ENCODE data around the gene MYF6. TPM values are rescaled to one million over a fixed set of nuclear protein-coding genes. Genes with fewer than 3 reads are reported as not detected.

The MYF6 gene
- 0.26 TPM for polyA plus RNA-seq (2013, experiment 1 of 2; ENCODE audit: insufficient read length)
- polyA plus RNA-seq (2013, experiment 2 of 2; ENCODE audit: insufficient read length): 0.29 TPM

DNA sequence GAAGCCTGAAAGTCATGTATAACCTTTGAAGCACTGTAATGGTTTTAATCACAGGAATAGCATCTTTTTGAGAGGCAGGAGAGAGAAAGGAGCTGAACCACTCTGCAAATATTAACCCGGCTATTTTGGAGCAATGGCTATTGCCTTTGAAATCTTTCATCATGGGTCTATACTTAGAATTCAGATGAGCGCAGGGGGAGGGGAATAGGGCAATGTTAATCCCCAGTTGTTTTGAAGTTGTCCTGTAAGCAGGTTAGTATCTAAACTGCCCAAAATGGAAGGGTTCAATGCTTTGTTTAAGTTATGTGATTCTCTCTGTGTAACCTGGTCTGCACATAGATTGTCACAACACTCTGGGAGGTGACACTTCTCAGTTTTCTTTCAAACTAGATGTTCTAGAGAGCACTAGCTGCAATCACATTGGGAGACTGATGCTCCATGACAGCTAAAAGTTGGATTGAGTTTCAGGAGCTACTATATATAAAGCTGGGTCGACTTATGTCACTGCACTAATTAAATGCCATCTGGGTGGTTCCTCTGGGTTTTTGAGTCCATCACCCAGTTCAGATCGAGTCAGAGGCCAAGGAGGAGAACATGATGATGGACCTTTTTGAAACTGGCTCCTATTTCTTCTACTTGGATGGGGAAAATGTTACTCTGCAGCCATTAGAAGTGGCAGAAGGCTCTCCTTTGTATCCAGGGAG, at the start of gene MYF6:
TSS of gene MYF6 (plus strand) at position 509 of the 704 bp plus-strand sequence. CDS start at position 595, 86 bp downstream.
- no peak for DNase-seq

DNA sequence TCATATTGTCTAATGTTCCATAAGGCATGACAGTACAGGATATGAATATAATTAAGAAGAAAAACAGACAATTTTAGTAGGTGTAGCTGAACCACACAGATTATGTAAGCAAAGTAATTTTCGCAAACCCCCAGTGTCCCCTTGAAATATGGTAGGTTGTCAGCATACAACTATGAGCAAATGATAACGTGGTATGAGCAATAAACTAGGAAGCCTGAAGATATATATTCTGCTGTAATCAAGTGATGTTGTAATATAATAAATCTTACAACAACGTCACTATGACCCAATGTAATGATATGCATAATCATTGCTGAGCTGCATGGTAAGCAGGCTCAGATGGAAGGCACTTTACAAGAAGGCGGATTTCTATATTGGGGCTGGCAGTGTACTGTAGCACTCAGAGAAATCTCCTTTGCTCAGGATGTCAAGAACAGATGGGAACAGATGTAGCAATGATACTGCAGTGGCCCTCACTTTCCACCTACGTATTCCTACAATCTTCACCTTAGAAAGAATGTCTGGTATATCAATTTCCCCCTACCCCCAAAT, 47.8 kb upstream of the MYF6 start:
- DNase-seq: peak; percentile 16

DNA sequence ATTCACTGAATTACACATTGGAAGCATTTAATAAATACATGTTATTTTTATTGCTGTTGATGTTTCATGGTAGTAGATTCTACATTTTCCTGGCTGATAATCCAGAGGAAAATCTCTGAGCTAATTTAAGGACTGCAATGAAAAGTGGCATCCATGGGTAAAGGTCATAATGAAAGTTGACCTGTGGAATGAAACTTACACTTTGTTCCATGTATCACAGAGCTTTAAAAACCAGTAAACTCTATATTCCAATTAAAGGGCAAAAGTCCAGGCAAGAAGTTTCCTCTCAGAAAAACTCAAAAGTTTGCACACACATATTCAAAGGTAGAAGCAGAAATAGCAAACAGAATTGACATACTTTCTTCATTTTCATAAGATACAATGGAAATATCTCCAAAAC, 44.8 kb upstream of the MYF6 start:
- DNase-seq: no peak

DNA sequence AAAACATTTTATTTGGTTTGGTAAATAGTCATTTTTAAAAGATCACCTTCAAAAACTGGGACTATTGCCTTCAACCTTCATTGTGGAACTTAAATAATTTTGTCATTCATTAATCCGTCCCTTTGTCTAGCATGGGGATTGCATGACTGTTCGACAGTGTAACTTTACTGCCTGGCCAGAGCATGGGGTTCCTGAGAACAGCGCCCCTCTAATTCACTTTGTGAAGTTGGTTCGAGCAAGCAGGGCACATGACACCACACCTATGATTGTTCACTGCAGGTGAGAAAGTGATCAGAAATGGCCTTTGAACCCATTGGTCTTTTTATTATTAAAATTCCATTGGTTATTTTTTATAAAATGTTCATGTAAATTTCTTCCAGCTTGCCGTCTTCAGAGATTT, 37.2 kb upstream of the MYF6 start:
- DNase-seq: no peak

DNA sequence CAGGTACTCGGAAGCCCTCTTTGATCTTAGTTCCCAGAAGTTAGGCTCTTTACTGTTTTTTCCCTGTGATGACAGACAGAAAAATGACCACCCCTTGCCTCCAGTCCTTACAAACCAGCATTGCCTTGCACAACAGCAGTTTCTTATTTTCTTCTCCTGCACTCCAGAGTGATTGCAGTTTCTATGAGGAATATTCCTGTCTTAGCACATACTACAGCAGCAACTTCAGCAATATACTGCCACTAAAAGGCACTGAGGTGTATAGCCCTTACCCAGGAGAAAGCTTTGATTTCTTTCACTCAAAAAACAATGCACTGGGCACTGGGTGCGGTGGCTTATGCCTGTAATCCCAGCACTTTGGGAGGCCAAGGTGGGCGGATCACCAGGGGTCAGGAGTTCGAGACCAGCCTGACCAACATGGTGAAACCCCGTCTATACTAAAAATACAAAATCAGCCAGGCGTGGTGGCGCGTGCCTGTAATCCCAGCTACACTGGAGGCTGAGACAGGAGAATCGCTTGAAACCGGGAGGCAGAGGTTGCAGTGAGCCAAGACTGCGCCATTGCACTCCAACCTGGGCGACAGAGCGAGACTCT, 31.3 kb upstream of the MYF6 start:
- peak; percentile 35 for DNase-seq

DNA sequence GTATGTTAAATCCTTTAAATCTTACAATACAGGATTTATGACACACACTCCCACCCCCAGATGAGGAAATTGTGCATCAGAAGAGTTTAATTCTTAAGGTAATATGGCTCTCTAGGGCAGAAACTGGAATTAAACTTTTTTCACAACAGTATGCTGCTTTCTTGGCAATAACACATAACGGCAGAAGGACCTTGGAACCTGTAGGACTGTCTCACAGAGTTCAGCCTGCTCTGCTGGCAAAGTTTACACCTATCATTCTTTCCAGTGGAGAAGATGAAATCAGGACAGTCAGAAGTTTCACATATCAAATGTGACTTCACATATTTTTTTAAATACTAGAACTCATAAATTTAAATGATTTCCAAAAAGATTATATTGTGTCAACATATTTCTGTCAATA, 30.6 kb upstream of the MYF6 start:
- no peak for DNase-seq

DNA sequence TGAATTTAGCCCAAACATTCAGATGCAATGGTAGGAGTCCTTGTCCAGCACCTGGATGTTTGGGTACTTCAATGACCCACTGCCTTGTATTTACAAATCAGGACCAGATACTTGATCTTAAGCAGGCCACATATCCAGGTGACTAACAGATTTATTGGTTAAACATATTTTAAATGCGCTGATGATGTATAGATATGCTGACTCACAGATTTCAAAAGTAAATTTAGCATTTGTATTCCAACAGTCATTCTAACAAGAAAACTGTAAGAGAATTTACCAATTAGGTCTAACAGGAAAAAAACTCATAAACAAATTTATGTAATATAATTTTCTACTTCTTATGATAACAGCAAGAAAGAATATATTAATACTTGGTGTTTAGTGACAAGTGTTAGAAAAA, 29.4 kb upstream of the MYF6 start:
- DNase-seq: no peak

DNA sequence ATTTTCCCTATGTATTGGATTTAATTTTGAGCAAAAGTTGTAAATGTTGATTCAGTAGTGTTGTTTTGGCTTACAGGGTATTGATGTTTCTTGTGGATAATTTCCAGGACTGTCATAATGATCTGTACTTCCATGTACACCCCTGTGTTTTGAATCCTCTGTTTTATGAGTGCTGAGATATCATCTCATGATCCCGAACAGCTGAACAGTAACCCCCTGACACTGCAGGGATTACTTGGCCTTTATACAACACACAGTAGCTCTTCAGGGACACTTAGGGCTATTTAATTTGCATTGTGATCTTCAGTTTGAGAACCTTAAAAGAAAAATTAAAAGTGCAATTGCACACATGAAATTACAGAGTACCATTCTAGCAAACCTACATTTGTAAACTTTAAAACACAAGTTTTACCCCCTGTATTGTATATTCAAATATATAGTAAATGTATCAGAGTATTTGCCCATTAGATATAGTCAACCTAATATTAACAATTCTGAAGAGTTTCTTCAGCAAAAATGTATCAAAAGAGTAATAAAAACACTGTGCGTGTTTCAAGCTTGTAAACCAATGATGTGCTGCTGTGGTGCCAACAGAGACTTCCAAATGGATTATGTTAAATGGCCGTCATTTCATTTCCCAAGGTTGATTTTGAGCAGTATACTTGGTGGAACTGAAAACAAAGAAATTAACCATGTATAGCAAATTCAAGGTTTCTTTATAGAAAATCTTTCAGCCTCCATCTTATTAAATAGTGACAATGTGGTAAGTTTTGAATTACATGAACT, 27.9 kb upstream of the MYF6 start:
- no peak for DNase-seq

DNA sequence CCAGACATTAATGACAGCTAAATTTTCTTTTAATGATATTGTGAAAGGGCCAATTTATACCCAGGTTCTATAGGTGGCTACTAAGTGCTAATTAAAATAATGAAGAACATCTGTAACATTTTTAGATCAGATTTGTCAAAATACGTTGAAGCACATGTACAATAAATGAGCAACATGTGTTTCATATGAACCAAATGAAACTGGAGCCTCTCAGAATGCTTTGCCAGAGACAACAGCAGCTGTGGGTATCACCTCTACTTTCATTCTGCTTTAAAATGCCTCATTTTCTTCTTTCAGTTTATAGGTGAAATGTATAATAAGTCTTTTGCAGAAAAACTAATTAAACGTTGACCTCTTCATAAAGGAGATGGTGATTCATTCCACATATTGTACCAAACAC, 26.1 kb upstream of the MYF6 start:
- DNase-seq: no peak

DNA sequence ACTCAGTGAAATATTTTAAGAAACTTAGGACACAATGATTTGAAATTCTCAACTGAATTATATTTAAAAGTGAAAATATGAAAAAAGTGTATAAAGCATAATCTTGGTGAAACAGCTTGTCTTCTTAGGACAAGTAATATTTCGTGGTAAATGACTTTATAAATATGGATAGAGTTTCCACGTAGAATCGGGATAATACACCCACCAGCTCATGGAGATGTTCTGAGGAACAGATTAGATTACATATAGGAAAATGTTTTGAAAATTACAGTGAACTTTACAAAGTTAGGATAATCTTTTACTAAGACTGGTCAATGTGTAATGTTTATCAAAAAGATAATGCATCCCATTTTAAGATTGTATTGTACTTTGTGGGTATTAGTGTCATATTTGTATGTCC, 25.6 kb upstream of the MYF6 start:
- DNase-seq: no peak

DNA sequence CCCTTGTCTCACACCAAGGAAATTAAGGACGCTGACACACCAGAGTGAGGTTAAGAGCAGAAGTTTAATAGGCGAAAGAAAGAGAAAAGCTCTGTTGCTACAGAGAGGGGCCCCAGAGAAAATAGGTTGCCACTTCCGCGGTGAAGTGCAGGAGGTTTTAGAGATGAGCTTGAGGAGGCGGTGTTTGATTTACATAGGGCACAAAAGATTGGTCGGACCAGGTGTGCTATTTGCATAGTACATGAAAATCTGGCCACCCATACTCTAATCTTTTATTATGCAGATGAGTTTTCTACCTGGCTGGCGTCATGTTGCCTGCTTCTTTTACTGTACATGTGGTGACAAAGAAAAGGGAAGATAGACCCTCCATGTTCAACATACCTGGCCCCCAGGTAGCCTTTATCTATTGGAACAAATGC, 23.3 kb upstream of the MYF6 start:
- no peak for DNase-seq

DNA sequence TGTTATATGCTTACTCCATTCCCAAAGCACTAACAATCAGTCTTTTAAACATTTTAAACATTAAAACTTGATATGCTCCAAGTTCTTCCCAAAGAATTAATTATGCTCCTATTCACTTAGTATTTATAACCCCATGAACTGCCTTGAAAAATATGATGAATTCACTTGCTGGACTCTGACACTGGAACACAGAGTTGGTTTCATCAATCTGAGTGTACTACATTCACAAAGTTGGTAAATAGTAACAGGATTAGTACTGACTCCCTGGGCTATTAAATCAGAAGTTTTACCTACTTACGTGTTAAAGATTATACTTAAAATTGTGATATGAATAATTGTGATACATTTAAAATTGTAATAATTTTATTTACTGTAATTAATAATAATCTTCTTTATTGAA, 17.3 kb upstream of the MYF6 start:
- no peak for DNase-seq

DNA sequence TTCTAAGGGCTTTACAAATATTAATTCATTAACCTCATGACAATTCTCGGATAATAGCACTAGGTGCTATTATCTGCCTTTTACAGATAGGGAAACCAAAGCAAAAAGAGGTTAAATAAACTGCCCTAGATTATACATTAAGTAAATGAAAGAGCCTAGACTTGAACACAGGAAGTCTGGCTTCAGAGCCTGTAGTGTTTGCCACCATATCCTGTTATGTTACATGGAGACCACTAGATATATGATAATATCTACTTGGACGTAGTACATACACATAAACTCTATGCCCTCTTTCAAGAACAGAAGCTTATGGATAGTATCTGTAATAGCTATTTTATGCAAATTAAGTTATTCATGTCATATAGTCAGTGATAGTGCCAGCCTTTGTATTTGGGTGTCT, 16.9 kb upstream of the MYF6 start:
- no peak for DNase-seq

DNA sequence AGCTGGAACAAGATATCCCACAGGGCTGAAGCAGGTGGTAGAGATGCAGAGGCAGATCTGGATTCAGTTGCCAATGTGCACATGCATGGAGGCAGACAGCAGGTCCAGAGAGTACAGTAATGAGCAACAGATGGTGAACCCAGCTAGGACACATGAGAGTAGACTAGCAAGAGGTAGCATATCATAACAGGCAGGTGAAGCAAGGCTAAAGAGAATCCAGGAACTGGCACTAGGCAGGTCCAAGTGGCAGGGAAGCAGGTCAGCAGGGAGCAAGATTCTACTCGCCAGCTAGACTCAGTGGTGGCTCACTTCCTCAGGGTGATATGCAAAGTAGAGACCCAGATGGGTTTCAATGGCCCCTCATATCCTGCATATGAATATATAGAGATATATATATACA, 15.3 kb upstream of the MYF6 start:
- DNase-seq: no peak

DNA sequence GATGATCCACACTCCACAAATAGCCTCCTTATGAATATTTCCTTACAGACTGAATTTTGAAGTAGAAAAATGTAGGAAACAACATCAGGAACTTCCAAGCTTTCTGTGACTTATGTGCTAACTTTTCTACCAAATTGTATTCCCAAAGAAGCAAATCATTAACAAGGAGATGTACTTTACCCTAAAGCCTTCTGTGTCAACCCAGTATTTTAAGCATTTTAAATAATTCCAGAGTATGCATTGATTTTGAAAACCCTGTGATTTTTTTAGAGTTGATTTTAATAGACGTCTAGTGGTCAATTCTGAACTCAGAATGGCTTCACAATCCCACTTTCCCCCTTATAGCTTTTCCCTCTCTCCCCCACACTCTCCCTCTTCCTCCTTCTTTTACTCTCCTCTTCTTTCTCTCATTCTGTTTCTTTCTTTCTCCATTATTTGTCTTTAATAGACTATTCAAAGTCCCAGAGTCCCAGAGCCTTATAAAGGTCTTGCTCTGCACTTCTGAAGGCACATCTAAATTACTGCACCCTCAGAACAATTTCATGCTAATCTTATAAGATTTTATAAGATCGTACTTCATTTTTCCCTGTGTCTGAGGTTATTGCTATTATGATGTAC, 10.1 kb upstream of the MYF6 start:
- no peak for DNase-seq

DNA sequence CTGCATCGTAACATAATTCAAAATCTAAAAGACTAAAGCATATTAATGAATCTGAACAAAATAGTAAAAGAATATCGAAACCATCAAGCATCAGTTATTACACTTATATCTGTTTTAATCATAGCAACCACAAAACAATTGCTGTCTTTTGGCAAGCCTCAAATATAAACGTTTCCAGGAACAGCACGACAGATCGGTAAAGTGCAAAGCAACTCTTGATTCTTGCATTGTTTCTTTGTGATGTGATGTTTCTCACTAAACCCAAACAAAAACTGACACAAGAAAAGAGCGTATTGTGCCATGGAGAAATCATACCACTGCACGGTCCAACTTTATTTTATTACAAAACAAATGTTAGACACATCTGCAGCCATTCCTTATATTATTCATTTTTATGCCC, 9.2 kb upstream of the MYF6 start:
- no peak for DNase-seq

DNA sequence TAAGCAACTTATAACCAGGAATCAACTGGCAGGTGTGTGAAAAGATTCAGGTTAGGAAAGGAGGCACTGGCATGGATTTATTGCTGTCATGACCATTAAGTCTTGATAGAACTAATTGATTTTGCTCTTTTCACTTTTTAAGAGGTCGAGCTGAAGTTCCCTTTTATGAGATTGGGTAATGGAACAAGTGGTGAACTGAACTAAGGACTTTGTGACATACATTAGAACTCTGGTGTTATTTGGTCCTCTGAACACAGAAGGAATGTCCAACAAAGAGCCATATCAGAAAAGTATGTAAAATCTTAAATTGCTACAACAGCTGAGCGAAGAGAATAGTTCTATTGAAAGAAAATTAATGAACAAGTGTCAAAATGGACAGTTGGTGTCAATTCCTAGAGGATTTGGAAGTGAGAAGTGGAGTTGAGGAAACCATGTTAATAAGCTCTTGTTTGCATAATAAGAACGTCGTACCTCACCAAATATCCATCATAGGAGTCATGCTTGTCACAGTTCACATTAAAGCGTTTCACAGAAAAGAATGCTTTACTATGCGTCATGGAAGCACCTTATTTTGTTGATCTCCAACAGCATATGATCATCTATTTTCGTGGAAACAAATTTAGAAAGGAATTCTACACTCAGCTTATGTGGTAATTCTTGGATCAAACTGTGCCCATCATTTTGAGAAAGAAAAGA, 8.4 kb upstream of the MYF6 start:
- DNase-seq: no peak

DNA sequence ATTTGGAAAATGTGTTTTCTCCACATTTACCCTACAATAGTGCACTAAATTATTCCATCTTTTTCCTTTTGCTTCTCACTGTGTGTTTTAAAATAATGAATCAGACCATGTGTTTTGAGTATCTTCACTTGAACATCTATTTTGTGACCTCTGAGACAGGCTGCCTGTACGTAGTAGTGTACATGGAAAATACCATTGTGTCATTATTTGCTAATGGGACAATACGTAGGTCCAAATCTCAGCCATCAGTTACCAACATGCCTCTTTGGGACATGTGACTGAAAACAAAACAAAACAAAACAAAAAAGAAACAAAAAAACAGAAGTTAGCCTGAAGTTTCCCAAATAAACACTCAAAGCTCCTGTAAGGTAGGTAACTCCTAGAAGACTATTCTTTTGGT, 7.1 kb upstream of the MYF6 start:
- no peak for DNase-seq

DNA sequence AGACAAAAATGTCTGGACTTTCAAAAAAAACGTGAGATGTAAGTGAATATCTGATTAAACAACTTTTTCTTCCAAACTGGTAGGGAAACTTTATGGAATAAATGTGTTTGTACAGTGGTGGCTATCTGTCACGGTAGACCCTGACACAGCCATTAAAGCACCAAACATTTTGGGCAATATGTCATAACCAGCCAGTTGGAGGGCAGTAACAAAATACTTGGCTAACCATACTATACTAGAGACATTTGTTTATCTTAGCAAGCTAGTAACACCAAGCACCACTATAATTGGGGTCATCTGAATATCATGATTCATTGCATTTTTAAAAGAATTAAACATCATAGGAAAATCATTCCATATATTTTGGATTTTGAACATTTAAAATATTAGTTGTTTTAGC, 6.0 kb upstream of the MYF6 start:
- DNase-seq: no peak

DNA sequence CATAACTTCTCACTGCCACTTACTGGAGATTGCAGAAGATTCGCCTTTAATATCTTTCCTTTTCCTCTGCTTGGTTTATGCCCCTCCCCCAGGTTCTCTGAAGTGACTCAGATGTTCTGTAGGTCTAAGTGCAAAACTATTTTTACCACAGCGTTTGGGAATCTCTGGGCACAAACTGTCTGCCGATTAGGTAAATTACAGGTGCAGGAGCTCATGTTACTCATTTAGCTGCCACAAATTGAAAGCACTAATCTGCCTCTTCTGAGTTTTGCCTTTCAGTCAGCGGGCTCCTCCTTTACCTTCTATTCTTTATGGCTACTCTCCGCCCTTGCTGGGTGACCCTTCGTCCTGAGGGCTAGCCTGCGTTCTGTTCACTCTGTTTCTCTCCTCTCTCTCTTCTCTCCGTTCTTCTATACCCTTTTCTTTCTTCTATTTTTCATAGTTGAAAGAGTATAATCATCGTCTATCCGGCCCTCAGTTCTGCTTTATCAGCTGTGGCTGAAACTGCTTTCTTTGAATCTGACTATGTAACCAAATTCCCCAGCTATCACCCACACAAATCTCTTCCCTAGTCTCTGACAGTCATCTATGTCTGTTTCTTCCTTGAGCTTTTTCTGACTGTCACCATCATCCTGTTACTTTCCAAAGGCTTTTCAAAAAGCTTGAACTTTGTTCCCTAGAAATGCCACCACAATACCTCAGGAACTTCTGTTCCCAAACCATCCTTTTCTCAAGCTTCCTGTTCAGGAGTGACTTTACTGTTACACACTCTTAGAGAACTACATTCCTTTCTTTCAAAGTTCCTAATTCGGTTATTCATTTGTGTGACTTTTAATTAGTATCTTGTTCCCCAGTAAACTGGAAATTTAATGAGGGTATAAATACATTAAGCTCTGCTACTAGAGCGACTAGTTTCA, 4.3 kb upstream of the MYF6 start:
- peak; percentile 75 for DNase-seq

DNA sequence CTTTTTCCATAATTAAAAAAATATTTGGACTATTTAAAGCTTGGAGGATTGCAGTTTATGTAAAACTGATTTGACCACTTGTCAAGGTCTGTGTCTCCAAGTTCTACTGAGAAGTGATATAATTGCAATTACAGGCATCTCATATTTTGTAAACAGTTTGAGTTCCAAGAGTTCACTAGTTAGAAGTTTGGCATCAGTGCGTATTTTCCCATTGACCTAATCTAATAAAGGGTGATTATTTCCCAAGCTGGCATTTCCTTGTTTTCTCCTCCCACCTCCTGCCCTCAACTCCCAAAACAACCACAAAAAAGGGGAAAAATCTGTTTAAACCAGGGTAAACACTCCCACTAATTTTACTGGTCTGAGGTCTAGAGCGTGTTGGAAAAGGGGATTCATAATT, 3.0 kb upstream of the MYF6 start:
- no peak for DNase-seq

Data from fibroblast of skin of abdomen (primary cell).